IPS-20b (cell line): ENCODE data around the gene UBA3.

Experiments
- H3K27ac ChIP-seq: one replicate; pipeline ENCODE4 v1.5.1; 2013; ENCODE audit warnings: low read length
- H3K27me3 ChIP-seq: 2 replicates; pipeline ENCODE4 v1.6.1; 2013; ENCODE audit warnings: mild to moderate bottlenecking, low read length, inconsistent platforms; ENCODE audit not compliant: insufficient read depth
- H3K36me3 ChIP-seq: 2 replicates; pipeline ENCODE4 v1.6.1; 2013; ENCODE audit warnings: low read depth, mild to moderate bottlenecking, inconsistent platforms, low read length, moderate library complexity; ENCODE audit not compliant: insufficient read depth
- H3K4me1 ChIP-seq: 2 replicates; pipeline ENCODE4 v1.6.1; 2013; ENCODE audit warnings: mild to moderate bottlenecking, control low read depth, inconsistent platforms, low read length, moderate library complexity; ENCODE audit not compliant: insufficient read depth
- H3K4me3 ChIP-seq: 2 replicates; pipeline ENCODE4 v1.5.1; 2013; ENCODE audit warnings: mild to moderate bottlenecking, low read length, inconsistent platforms
- H3K9ac ChIP-seq: 2 replicates; pipeline ENCODE4 v1.6.1; 2013; ENCODE audit warnings: low read depth, mild to moderate bottlenecking, inconsistent platforms, low read length, moderate library complexity
- H3K9me3 ChIP-seq: 2 replicates; pipeline ENCODE4 v1.6.1; 2013; ENCODE audit warnings: mild to moderate bottlenecking, low read depth, low read length, inconsistent platforms; ENCODE audit not compliant: insufficient read depth

UBA3 gene

GRCh38 chr3:69005791-69006482, 74.2 kb downstream of the UBA3 start:
- Histone ChIP-seq H3K9me3 (no peaks in the 10 kb centered on the region), H3K36me3 (peaks cover 87% of the 10 kb centered on the region), H3K4me1 (peaks cover 24% of the 10 kb centered on the region)

GRCh38 chr3:69005071-69005790, 74.9 kb downstream of the UBA3 start:
- H3K4me1 ChIP-seq, result peaks cover 16% of the 10 kb centered on the region
- H3K27ac ChIP-seq, result no peak overlapping the region
- H3K9me3 ChIP-seq, result no peaks in the 10 kb centered on the region
- H3K36me3 ChIP-seq, result peaks cover 83% of the 10 kb centered on the region
- no peaks in the 10 kb centered on the region for H3K27me3 ChIP-seq
- H3K4me3 ChIP-seq, result no peak overlapping the region
- H3K9ac ChIP-seq, result no peak overlapping the region

More at GRCh38 chr3:69005791-69006482, 74.2 kb downstream of the UBA3 start:
- no peak overlapping the region for H3K27ac ChIP-seq
- no peak overlapping the region for H3K9ac ChIP-seq
- H3K4me3 ChIP-seq, result no peak overlapping the region
- H3K27me3 ChIP-seq, result no peaks in the 10 kb centered on the region
